Measurements from ENCODE around the gene WDSUB1.

The WDSUB1 gene

DNA sequence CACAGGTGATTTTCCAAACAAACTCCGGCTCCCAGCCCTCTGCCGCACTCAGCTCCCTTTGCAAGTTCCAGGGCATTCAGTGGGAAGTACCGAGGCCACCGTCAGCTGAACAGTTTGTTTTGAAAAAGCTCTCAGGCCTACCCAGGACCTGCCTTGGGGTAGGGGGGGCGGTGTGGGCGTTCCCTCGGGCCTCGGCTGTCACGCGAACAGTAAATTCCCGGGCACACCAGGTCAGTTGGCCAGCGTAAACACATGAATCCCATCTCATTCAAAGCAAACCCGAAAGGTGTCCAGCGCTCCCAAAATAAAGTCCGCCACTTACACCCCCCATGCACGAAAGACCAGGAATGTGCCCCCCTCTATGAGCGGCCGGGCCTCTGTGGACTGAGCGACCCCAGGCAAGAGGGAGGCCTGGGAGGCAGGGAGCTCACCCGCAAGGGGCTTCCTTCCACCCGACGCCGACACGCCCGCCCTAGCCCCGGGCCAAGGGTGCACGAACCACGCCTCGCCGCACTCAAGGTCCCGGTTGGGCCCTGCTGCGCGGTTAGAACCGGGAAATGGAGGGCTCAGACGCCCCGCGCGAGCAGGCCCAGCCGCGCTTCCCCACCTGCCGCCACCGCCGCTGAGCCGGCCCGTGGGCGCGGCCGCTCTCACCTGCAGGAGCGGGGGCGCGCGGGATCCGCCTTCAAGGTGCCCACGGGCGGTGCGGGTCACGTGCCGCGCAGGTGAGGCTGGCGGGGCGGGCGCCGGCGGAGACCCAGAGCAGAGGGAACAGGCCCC lies at the start of gene WDSUB1:
Gene WDSUB1, minus strand, starts transcription at position 775 of the 780 bp plus-strand sequence. CDS start 3,634 bp downstream, outside the sequence.
- DNase-seq (ENCODE audit: low read depth in 2 of 2): no peak

GRCh38 chr2:159326569-159327255 lies 40.2 kb upstream of the WDSUB1 start:
- no peak for DNase-seq (ENCODE audit: low read depth in 2 of 2)

- DNase-seq (ENCODE audit: low read depth in 2 of 2): no peak
Observed at GRCh38 chr2:159322419-159322818, 35.9 kb upstream of the WDSUB1 start.

- DNase-seq (ENCODE audit: low read depth in 2 of 2): no peak
Observed at GRCh38 chr2:159317392-159318088, 31.0 kb upstream of the WDSUB1 start.

DNA sequence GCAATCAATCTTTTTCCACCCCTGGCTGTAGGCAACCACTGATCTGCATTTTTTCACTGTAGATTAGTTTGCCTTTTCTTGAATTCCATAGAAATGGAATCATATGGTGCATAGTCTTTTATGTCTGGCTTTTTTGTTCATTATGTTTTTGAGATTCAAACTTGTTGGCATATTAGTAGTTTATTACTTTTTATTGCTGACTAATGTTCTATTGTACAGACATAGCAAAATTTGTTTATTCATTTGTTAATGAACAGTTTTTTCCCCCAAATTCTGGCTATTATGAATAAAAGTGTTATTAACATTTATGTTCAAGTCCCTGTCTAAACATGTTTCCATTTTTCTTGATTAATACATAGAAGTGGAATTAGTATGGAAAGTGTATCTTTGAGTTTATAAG lies 21.4 kb upstream of the WDSUB1 start:
- no peak for DNase-seq (ENCODE audit: low read depth in 2 of 2)

- no peak for DNase-seq (ENCODE audit: low read depth in 2 of 2)
Observed at GRCh38 chr2:159300586-159300985, 14.1 kb upstream of the WDSUB1 start.

DNA sequence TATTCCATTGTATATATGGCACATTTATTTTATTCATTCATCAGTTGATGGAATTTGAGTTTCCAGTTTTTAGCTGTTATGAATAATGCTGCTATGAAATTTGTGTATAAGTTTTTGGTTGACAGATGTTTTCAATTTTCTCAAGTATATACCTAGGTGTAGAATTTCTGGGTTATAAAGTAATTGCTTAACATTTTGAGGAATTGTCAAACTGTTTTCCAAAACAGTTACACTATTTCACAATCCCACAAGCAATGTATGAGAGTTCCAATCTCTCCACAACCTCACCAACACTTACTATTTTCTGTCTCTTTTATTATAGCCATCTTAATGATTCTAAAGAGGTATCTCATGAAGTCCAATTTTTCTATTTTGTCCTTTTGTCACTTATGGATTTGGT lies 12.5 kb upstream of the WDSUB1 start:
- DNase-seq (ENCODE audit: low read depth in 2 of 2): no peak

- no peak for DNase-seq (ENCODE audit: low read depth in 2 of 2)
Observed at GRCh38 chr2:159297042-159297707, 10.7 kb upstream of the WDSUB1 start.

DNA sequence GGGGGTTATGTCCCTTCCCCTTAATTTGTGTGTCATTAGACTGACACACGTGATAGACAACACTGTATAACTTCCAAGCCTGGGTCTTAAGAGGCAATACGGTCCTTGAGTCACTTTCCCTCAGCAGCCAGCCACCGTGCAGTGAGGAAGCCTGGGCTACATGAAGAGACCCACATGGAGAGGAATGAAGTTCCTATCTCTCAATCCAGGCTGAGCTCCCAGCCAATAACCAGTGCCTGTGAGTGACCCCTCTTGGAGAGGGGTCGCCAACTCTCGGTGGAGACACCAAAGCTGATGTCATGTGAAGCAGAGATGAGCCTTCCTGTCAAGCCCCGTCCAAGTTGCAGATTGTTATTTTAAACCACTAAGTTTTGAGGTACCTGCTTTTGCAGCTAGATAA lies 5.7 kb upstream of the WDSUB1 start:
- DNase-seq (ENCODE audit: low read depth in 2 of 2): no peak

DNA sequence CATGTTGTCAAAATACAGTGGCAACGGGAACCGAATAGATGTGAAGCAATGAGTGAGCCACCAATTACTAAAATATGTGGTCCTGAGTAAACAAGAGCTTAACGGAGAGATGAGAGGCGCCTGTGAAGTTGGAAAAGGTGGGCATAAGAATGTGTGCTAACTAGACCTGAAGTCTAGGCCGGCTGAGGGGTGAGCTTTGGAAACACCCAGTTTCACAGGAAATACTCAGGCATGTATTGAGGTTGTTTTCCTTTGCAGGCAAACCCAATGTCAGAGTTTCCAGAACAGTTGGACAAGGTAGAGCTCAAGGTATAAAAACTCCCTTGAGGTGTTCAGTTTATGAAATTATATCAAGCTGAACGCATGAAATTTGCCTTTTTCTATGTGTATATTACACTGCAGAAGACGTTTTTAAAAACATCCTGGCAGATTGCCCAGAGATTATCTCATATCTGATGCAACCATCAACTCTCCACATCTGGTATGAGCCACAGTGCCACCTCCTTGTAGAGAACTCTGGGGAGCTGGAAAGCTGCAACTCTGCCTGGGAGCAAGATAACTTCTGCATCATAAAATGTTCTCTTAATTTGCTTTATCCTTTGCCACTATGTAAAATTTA lies 3.9 kb upstream of the WDSUB1 start:
- DNase-seq (ENCODE audit: low read depth in 2 of 2): no peak

DNA sequence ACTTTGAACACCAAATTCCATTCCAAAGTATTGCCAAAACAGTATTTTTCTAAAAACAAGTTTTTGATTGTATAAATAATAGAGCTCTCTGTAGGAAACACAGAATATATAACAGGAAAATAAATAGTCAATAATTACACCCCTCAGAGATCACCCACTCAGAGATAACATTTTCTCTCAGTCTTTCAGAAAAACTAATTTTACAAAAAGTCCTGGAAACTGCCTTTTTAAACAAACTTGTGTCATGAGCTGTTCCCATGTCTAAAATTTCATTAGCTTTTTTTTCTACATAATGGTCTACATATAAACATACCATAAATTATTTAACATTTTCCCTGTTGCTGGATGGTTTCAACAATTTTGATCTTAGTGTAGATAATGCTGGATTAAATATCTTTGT lies 1.2 kb upstream of the WDSUB1 start:
- DNase-seq (ENCODE audit: low read depth in 2 of 2): no peak

GRCh38 chr2:159286709-159287441 lies 372 bp upstream of the WDSUB1 start:
- DNase-seq (ENCODE audit: low read depth in 2 of 2): peak; percentile 96 to 98

DNA sequence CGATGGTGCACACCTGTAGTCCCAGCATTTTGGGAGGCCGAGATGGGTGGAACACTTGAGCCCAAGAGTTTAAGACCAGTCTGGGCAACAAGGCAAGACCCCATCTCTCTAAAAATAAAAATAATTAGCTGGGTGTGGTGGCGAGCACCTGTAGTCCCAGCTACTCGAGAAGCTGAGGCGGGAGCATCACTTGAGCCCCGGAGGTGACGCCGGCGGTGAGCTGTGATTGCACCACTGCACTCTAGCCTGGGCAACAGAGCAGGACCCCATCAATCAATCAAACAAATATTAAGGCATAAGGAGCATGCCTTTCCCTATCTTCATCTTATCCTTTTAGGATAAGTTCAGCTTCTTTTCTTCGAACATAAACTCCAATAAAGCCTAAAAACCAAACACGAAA lies 1.1 kb downstream of the WDSUB1 start:
- no peak for DNase-seq (ENCODE audit: low read depth in 2 of 2)

GRCh38 chr2:159283529-159283928 lies 3.0 kb downstream of the WDSUB1 start:
- no peak for DNase-seq (ENCODE audit: low read depth in 2 of 2)

- DNase-seq (ENCODE audit: low read depth in 2 of 2): no peak
Observed at GRCh38 chr2:159281002-159281401, 5.5 kb downstream of the WDSUB1 start.

DNA sequence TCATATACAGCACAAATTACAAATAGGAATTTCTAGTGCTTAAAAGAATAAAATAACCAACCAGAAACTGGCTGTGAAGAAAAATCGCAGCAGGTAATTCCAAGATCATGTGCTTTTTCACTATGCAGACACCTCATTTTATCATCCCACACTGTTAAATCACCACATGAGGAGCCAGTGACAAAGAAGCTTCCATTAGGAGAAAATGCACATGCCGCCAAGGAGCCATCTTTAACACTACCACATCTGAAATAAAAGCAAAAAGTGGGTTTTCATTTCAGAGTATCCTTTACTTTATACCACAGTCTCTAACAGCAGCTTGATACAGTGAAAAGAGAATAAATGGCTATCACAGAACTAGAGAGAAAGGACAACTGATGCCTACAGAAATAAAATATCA lies 6.8 kb downstream of the WDSUB1 start:
- no peak for DNase-seq (ENCODE audit: low read depth in 2 of 2)

DNA sequence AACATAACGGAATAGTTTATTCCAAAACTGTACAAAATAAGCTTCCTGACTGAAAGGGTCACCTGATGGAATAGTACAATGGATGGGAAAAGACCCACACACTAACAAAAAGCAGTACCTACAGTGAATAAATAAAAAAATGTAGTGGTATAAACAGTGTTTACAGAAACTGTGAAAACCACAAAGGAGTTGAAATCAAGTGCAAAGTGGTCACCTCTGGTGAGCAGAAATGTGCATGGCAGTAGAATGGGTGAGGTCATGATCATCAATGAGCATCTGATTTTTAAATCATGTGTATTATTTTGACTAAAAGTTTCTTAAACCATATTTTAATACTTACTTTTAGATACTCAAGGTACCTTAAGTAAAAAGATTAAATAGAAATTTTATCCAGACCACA lies 11.4 kb downstream of the WDSUB1 start:
- no peak for DNase-seq (ENCODE audit: low read depth in 2 of 2)

- DNase-seq (ENCODE audit: low read depth in 2 of 2): no peak
Observed at GRCh38 chr2:159272156-159272555, 14.3 kb downstream of the WDSUB1 start.

- no peak for DNase-seq (ENCODE audit: low read depth in 2 of 2)
Observed at GRCh38 chr2:159270744-159271379, 15.6 kb downstream of the WDSUB1 start.

GRCh38 chr2:159267921-159268320 lies 18.6 kb downstream of the WDSUB1 start:
- DNase-seq (ENCODE audit: low read depth in 2 of 2): no peak

- DNase-seq (ENCODE audit: low read depth in 2 of 2): no peak
Observed at GRCh38 chr2:159266554-159266953, 19.9 kb downstream of the WDSUB1 start.
